ENCODE measurements around the gene ATAD3C. TPM values are rescaled to one million over a fixed set of nuclear protein-coding genes. Genes with fewer than 3 reads are reported as not detected.

ATAD3C gene
- total RNA-seq, 4 donors from 2014 or later, result 0.32 to 2.4 (median 0.58) TPM

DNA sequence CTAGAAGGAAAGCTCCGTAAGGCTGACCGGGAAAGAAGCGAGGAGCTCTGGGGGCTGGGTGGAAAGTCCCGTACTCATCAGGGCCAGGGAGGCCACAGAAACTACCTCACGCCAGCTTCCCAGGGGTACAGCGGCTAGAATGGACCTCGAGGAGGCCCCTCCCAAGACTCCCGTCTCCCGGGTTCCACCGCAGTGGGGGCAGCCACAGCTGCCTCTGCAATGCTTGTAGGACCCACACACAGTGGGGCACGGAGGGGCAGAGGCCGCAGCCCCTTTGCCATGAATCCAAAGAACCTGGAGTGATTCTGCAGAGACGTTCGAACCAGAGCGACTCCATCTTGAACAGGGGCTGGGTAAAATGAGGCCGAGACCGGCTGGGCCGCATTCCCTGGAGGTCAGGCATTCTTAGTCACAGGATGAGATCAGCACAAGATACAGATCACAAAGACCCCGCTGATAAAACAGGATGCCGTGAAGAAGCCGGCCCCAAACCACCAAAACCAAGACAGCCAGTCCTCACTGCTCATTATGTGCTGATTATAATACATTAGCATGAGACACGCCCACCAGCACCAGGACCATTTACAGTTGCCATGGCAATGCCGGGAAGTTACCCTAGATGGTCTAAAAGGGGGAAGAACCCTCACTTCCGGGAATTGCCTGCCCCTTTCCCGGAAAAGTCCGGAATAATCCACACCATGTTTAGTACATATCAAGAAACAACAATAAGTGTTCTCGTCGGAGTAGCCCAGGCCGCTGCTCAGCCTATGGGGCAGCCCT lies 26.8 kb upstream of the ATAD3C start:
- H3K9me3 ChIP-seq, result no peaks in the 10 kb centered on the region
- no peaks in the 10 kb centered on the region for H3K27me3 ChIP-seq
- no peak overlapping the region for H3K4me3 ChIP-seq
- TF ChIP-seq EP300 (IDR thresholded peaks at IDR 0.05), result no peak
- no peak for TF ChIP-seq POLR2A (IDR thresholded peaks at IDR 0.05; ENCODE audit: low read depth)
- TF ChIP-seq, protein P1, sequence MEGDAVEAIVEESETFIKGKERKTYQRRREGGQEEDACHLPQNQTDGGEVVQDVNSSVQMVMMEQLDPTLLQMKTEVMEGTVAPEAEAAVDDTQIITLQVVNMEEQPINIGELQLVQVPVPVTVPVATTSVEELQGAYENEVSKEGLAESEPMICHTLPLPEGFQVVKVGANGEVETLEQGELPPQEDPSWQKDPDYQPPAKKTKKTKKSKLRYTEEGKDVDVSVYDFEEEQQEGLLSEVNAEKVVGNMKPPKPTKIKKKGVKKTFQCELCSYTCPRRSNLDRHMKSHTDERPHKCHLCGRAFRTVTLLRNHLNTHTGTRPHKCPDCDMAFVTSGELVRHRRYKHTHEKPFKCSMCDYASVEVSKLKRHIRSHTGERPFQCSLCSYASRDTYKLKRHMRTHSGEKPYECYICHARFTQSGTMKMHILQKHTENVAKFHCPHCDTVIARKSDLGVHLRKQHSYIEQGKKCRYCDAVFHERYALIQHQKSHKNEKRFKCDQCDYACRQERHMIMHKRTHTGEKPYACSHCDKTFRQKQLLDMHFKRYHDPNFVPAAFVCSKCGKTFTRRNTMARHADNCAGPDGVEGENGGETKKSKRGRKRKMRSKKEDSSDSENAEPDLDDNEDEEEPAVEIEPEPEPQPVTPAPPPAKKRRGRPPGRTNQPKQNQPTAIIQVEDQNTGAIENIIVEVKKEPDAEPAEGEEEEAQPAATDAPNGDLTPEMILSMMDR (IDR thresholded peaks at IDR 0.05), result no peak
- no peak for TF ChIP-seq POLR2AphosphoS5 (IDR thresholded peaks at IDR 0.05)
- peaks cover 8 to 73% (median 46%) of the 10 kb centered on the region in 4 donors for H3K4me1 ChIP-seq
- intact Hi-C loops (cut with DNase I), result no loop called here
- no peak for DNase-seq (ENCODE audit: extremely low spot score)
- H3K27ac ChIP-seq (replicated peaks in 1 of 4), result peak overlapping the region in 2 of 4 donors; percentile 10 to 68
- H3K36me3 ChIP-seq, result no peaks in the 10 kb centered on the region
- WGBS, result 70% methylated on average over 28 of the region's 29 CpGs

DNA sequence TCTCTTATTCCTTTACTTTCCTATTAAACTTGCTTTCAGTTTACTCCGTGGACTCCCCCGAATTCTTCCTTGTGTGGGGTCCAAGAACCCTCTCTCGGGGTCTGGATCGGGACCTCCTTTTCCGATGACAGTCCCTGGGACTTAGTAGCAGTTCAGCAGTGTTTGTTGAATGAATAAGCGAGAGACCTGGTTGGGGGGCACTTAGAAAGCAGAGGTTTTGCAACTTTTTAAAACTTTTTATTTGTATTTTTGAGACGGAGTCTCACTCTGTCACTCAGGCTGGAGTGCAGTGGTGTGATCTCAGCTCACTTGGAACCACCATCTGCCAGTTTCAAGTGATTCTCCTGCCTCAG lies 26.3 kb upstream of the ATAD3C start:
- H3K27ac ChIP-seq (replicated peaks in 1 of 4), result peak overlapping the region in 2 of 4 donors; percentile 10 to 68
- no peak for DNase-seq (ENCODE audit: extremely low spot score)
- peaks cover 10 to 71% (median 49%) of the 10 kb centered on the region in 4 donors for H3K4me1 ChIP-seq
- H3K9me3 ChIP-seq, result no peaks in the 10 kb centered on the region
- no peaks in the 10 kb centered on the region for H3K36me3 ChIP-seq
- TF ChIP-seq POLR2AphosphoS5 (IDR thresholded peaks at IDR 0.05) (no peak), EP300 (IDR thresholded peaks at IDR 0.05) (no peak)
- no peaks in the 10 kb centered on the region for H3K27me3 ChIP-seq
- intact Hi-C loops (cut with DNase I), result no loop called here
- no peak overlapping the region for H3K4me3 ChIP-seq
- 75% methylated on average over 7 of the region's 7 CpGs for WGBS

DNA sequence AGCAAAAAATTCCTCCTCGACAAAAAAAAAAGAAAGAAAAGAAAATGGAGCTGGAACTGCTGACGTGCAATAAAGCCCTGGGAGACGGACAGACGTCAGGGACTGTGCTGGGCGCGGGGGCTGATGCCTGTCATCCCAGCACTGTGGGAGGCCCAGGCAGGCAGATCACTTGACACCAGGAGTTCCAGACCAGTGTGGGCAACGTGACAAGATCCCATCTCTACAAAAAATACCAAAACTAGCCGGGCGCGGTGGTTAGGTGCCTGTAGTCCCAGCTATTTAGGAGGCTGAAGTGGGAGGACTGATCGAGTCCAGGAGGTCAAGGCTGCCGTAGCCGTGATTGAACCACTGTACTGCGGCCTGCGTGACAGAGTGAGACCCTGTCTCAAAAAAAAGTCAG lies 24.8 kb upstream of the ATAD3C start:
- intact Hi-C loops (cut with DNase I), result no loop called here
- no peak for TF ChIP-seq POLR2AphosphoS5 (IDR thresholded peaks at IDR 0.05)
- TF ChIP-seq POLR2A (IDR thresholded peaks at IDR 0.05; ENCODE audit: low read depth), result no peak
- TF ChIP-seq EP300 (IDR thresholded peaks at IDR 0.05), result no peak
- TF ChIP-seq, protein P1 (IDR thresholded peaks at IDR 0.05), result no peak
- no peaks in the 10 kb centered on the region for H3K36me3 ChIP-seq
- H3K27ac ChIP-seq (replicated peaks in 1 of 4), result no peak overlapping the region
- no peaks in the 10 kb centered on the region for H3K27me3 ChIP-seq
- no peaks in the 10 kb centered on the region for H3K9me3 ChIP-seq
- no peak overlapping the region for H3K4me3 ChIP-seq
- no peak for DNase-seq (ENCODE audit: extremely low spot score)
- WGBS, result 82% methylated on average over 15 of the region's 15 CpGs
- peaks cover 25 to 71% (median 52%) of the 10 kb centered on the region in 4 donors for H3K4me1 ChIP-seq

DNA sequence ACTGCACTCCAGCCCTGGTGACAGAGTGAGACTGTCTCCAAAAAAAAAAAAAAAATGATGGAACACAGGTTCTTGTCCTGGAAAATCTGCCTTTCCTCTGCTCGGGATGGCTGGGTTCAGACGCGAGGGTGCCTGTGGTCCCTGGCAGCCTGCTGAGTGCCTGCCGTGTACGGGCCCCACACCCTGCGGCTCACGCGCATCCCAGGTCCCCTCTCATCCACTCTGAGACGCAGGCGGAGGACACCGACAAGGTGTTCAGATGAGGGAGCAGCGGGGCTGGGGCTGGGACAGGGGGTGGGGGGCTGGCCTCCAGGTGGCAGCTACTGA lies 24.1 kb upstream of the ATAD3C start:
- TF ChIP-seq POLR2AphosphoS5 (IDR thresholded peaks at IDR 0.05) (no peak), POLR2A (IDR thresholded peaks at IDR 0.05; ENCODE audit: low read depth) (no peak), EP300 (IDR thresholded peaks at IDR 0.05) (no peak)
- TF ChIP-seq, protein P1 (IDR thresholded peaks at IDR 0.05), result no peak
- DNase-seq (ENCODE audit: extremely low spot score), result no peak
- no peak overlapping the region for H3K4me3 ChIP-seq
- no peaks in the 10 kb centered on the region for H3K9me3 ChIP-seq
- intact Hi-C loops (cut with DNase I), result no loop called here
- H3K4me1 ChIP-seq, result peaks cover 31 to 74% (median 56%) of the 10 kb centered on the region in 4 donors
- no peaks in the 10 kb centered on the region for H3K27me3 ChIP-seq
- H3K36me3 ChIP-seq, result no peaks in the 10 kb centered on the region
- peak overlapping the region in 1 of 4 donors; percentile 98 for H3K27ac ChIP-seq (replicated peaks in 1 of 4)
- WGBS, result 82% methylated on average over 12 of the region's 12 CpGs

DNA sequence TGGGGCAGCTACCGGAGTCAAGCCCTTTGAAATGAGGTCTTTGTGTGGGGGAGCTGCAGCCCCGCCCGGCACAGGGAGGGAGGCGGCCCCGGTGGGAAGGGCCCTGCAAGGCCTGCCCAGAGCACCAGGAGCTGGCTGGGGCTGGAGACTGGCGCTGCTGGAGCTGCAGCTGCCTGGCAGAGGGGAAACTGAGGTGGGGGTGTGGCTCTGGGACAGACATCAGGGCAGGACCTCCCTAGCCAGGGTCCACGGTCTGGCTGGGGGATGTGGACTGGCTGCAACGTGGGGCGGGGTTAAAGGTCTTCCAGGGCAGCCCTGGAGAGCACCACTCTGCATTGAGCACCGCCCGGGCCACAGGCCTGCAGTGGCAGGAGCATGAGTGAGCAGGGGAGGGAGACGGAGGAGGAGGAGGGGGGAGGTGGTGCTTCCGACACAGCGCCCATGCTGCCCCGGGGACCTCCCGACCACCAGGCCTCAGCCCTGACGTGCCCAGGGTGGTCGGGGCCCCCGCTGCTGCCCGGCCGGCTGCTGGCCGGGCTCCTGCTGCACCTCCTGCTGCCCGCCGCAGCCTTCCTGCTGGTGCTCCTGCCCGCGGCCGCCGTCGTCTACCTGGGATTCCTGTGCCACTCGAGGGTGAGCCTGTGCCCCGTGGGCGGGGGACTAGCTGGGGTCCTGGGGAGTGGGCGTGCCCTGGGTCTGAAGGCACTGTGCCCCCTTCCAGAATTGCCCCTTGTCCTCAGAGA lies 23.6 kb upstream of the ATAD3C start:
- Histone ChIP-seq H3K36me3 (no peaks in the 10 kb centered on the region), H3K9me3 (no peaks in the 10 kb centered on the region), H3K27ac (replicated peaks in 1 of 4) (peak overlapping the region in 3 of 4 donors; percentile 5 to 98 (median 28)), H3K4me3 (no peak overlapping the region), H3K4me1 (peaks cover 31 to 74% (median 56%) of the 10 kb centered on the region in 4 donors), H3K27me3 (no peaks in the 10 kb centered on the region)
- DNase-seq (ENCODE audit: extremely low spot score), result no peak
- TF ChIP-seq, protein P1 (IDR thresholded peaks at IDR 0.05), result no peak
- TF ChIP-seq EP300 (IDR thresholded peaks at IDR 0.05) (no peak), POLR2AphosphoS5 (IDR thresholded peaks at IDR 0.05) (no peak), POLR2A (IDR thresholded peaks at IDR 0.05; ENCODE audit: low read depth) (no peak)
- 55% methylated on average over 10 of the region's 33 CpGs for WGBS
- intact Hi-C loops (cut with DNase I), result no loop called here
